HG02885 (cell line): ENCODE data around the gene C17orf114.

Source experiments
- ATAC-seq: cut with Tn5 transposase; IDR thresholded peaks from one replicate; pipeline ENCODE4 v1.9.1; 2021; ENCODE audit warnings: mild to moderate bottlenecking; ENCODE audit not compliant: unreplicated experiment, poor library complexity

Gene C17orf114

GRCh38 chr17:4788807-4789700, 13.1 kb downstream of the C17orf114 start, which contains the start of gene GLTPD2:
GLTPD2 (plus strand) TSS chr17:4788964; CDS start chr17:4789012, 48 bp downstream.
- ATAC-seq, result no peak

- no peak for ATAC-seq
Observed at GRCh38 chr17:4788159-4788806, 13.8 kb downstream of the C17orf114 start.

- no peak for ATAC-seq
Observed at GRCh38 chr17:4786516-4786915, 15.6 kb downstream of the C17orf114 start.

DNA sequence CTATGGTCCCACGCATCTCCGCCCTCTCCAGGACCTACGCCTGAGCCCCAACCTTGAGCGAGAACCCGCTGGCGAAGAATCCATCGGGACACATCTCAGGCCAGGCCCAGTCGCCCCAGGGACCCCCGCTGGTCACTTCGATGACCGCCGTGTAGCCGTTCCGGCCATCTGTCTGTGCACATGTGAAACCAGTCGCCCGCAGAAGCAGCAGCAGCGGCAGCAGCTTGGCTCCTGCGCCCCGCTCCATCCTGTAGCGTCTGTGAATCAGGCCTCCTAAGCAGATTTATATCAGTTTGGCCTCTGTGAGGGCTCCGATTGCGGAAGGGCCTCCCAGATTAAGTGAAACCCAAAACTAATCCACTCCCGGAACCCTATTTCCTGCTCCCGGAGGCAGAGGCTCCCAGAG, 16.0 kb downstream of the C17orf114 start, which contains the start of gene VMO1:
TSS of gene VMO1 (minus strand) at position 259 of the 406 bp plus-strand sequence. CDS start at position 247, 12 bp downstream.
- no peak for ATAC-seq

DNA sequence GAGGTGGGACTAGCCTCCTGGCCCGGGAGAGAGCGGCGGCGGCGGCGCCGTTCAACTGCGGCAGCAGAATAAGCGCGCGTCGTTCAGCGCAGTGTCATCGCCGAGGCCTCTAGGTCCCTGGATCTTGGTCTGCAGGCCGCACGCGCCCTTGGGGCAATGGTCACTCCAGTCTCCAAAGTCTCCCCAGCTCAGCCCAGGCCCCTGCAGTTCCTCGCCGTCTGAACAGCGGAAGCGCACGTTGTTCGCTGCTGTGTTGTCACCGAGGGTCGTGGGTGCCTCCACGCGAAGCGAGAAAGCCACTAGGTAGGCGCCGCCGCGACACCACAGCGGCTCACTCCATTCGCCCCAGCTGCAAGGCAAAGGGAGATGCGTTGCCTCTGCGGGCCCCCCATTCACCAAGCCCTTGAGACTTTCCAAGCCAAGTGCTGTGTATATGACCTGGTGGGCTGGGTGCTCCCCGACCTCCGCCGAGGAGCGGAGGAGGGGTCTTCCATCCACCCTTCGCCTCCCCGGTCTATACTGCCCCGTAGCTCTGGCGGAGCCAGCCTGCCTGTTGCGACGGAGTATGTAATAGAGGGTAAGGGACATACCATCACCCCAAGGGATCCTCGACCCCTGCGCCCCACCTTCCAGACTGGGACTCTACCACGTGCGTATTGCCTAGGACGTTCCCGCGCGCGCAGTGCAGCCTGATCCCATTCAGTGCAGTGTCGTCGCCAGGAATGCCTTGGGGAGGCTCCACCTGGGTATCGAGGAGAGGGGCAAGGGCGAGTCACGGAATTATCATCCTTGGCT, 16.6 kb downstream of the C17orf114 start:
- no peak for ATAC-seq

DNA sequence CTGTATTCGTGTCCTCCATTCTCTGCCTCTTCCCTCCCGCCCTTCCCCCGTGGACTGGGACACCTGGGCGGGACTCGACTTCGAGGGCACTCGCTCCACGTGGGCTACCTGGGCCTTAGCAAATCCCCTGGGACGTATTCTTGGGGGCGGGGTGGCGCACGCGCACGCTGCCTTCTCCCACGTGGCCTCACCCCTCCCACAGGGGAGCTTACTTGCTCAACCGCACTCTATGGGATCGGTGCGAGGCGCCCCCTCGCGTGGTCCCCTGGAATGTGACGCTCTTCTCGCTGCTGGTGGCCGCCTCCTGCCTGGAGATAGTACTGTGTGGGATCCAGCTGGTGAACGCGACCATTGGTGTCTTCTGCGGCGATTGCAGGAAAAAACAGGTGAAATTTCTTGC, 19.5 kb downstream of the C17orf114 start:
- ATAC-seq, result no peak

DNA sequence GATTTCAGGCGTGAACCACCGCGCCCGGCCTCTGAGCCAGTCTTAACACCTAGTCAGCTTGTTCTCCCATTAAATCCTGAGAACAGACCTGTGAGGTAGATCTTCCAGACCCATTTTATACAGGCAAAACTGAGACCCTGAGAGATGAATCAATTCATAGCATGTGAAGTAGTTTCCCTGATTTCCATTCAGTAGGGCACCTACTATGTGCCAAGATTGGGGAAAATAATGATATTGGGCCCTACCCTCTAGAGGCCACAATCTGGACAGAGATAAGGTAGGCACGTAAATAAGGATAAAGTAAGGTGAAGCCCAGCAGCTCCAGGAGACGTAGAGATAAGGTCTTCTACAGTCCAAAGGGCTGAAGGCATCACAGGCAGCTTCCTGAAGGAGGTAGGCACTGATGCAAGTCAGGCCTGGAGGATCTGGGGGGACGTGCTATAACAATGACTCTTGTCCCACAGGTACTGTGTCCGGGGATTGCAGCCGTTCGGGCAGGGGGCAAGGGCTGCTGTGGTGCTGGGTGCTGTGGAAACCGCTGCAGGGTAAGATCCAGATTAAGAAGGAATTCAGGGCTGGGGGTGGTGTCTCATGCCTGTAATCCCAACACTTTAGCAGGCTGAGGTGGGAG, 21.7 kb downstream of the C17orf114 start:
- no peak for ATAC-seq

- ATAC-seq, result no peak
Observed at GRCh38 chr17:4777969-4778760, 24.0 kb downstream of the C17orf114 start.

DNA sequence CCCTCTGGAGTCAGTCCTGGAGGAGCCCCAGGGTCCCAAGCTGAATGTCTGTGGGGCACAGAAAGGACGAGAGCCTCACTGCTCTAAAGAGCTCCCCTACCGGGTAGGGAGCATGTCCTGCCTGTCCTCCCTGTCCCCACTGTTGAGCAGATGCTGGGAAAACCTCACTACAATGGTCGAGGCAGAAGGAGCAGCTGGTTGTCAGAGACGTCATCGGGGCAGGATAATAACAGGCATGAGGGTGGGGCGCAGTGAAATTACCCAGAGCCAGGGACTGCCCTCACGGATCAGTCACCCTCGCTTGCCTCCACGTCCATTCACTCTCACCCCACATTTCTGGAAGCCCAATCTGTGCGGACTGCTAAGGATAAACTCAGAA, 29.9 kb downstream of the C17orf114 start:
- no peak for ATAC-seq

DNA sequence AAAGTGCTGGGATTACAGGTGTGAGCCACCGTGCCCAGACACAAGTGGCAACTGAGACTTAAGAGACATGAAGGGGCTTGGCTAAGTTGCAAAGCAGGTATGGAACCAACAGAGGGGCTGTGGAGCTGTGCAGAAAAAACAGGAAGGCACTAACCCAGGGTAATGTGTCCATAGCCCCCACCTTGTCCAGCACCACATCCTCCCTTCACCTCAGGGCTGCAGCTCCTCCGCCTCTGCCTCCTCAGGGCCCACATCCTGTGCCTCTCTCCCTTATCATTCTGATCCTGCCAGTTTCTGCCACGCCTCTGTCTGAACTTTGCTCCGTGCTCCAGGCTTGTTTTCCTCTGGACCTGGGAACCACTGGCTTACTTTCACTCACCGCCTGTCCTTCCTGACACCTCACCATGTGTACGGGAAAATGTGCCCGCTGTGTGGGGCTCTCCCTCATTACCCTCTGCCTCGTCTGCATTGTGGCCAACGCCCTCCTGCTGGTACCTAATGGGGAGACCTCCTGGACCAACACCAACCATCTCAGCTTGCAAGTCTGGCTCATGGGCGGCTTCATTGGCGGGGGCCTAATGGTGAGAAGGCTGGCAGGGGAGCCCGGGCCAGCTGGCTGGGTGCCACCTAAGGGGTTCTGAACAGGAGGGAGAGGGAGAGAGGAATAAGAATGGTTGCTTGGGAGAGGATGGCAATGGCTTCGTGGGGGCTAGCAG, 30.5 kb downstream of the C17orf114 start, which contains the start of gene TM4SF5:
TSS of gene TM4SF5 (plus strand) at position 368 of the 716 bp plus-strand sequence. CDS start at position 405, 37 bp downstream.
- ATAC-seq, result no peak

DNA sequence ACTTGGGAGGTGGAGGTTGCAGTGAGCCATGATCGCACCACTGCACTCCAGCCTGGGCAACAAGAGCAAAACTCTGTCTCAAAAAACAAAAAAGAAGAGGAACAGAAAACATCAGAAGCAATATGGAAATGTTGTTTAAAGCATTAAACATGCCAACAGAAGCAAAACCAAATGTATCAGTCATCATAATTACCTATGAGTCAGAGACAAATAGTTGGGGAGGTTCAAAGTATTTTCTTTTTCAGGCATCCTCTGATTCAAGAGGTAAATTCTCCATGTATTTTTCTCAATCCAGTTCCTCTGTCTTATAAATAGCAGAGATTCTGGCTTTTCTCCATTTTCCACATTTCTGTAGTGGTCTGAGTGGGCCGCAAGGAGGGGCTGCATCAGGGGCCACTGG, 32.5 kb downstream of the C17orf114 start:
- ATAC-seq, result no peak

- ATAC-seq, result no peak
Observed at GRCh38 chr17:4768298-4768697, 33.8 kb downstream of the C17orf114 start.

GRCh38 chr17:4766723-4767122, 35.4 kb downstream of the C17orf114 start:
- ATAC-seq, result no peak

GRCh38 chr17:4766201-4766600, 35.9 kb downstream of the C17orf114 start:
- no peak for ATAC-seq

GRCh38 chr17:4764595-4764994, 37.5 kb downstream of the C17orf114 start:
- no peak for ATAC-seq

- ATAC-seq, result no peak
Observed at GRCh38 chr17:4759776-4760236, 42.3 kb downstream of the C17orf114 start.

DNA sequence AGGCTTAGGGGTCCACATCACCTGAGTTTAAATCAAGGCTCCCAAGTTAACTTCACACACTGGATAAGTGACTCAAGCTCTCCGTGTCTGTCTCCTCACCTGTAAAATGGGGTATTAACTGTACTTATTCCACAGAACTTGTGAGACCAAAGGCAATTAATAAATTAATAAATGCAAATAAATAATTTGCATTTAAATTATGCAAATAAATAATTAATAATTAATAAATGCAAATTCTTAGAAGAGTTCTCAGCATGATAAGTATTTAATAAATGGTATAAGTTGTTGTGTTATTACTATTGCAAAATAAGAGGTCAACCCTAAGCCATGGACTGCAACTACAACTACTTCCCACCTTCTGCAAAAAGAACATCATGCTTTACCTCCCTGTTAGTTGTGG, 48.7 kb downstream of the C17orf114 start:
- ATAC-seq, result no peak

DNA sequence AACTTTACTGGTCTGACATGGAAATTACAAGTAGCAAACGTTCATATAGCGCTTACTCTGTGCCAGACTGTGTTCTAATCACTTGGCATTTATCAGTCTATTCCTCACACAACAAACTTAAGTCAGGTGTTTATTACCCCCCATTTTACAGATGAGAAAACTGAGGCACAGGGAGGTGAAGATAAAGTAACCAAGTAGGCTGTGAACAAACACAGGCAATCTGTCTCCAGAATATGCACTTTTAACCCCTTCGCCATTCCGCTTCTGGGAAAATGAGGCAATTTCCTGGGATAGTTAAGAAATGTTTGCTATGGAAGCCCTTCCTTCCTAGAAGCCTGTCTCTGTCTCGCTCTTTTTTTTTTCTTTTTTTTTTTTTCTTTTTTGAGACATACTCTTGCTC, 50.2 kb downstream of the C17orf114 start:
- no peak for ATAC-seq
